ENCODE results near the gene NAXD.
A peak's percentile ranks its signal among the peaks of the same experiment; 100 is the strongest.

The NAXD gene

GRCh38 chr13:110639935-110640334, 24.6 kb downstream of the NAXD start:
- DNase-seq, result no peak

DNA sequence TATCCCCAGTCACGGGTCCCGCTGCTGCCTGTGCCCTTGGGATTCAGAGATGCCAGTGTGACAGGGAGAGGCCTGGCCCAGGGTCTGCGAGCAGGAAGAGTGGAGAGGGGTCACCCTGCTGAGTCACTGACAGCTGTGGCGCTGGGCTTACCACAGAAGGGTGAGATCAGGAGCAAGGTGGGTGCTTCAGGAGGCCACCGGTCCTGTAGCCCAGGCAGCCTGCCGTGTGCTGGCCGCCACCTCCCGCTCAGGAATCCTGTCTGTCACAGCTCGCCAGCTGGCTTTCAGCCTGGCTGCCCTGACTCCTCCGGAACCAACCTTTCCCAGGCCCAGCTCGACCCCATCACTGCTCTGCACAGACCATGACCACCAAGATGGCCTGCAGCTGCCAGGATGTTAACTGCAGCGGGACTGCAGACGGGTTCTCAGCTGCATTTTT, 25.3 kb downstream of the NAXD start:
- DNase-seq, result no peak
- TF ChIP-seq POLR2A (IDR thresholded peaks at IDR 0.05; ENCODE audit: low read length), result no peak
- no peak for TF ChIP-seq GATA1 (IDR thresholded peaks at IDR 0.05; ENCODE audit: low read depth, low read length)

More at GRCh38 chr13:110639935-110640334, 24.6 kb downstream of the NAXD start:
- TF ChIP-seq POLR2A (IDR thresholded peaks at IDR 0.05; ENCODE audit: low read length), result no peak

DNA sequence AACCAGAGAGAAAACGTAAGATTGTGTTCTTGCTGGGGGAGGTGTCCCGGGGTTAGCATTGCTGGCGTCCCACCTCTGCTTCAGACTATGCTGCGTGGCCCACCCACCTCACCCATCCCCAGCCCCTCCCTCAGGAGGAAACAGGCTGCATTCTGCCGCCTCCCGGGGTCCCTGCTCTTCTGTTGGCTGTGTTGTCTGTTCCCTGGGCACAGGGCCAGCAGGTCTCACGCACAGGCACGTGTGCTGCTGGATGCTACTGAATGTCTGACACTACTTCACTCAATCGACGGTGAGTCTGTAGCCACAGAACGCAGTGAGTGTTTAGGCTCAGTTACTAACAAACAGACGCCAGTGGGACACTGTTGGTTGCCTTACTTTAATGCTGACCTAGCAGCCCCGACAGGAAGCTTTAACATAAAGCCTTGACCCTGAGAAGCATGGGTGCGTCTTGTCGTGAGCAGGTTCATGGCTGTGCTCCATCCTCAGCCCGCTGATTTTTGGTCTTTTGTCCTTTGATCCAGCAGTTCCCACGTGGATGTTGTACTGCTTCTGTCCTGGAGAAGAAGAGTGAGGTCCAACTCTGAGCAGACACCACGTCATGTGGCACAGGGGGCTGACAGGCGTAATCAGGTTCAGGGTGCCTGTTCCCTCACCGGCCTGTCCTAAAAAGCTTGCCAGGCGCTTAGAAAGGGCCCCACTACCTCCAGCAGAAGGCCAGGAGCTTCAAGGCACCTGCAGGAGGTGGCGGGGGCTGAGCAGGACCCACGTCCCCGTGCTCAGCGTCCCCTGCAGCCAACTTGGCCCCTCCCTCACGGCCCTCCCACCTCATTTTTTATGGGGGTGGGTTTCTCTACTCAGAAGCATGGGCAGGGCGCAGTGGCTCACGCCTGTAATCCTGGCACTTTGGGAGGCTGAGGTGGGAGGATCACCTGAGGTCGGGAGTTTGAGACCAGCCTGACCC, 26.0 kb downstream of the NAXD start:
- DNase-seq, result no peak
- TF ChIP-seq POLR2A (IDR thresholded peaks at IDR 0.05; ENCODE audit: low read length) (no peak), GATA1 (IDR thresholded peaks at IDR 0.05; ENCODE audit: low read depth, low read length) (no peak)

GRCh38 chr13:110642291-110642981, 27.1 kb downstream of the NAXD start:
- no peak for DNase-seq
- no peak for TF ChIP-seq GATA1 (IDR thresholded peaks at IDR 0.05; ENCODE audit: low read depth, low read length)
- no peak for TF ChIP-seq POLR2A (IDR thresholded peaks at IDR 0.05; ENCODE audit: low read length)

DNA sequence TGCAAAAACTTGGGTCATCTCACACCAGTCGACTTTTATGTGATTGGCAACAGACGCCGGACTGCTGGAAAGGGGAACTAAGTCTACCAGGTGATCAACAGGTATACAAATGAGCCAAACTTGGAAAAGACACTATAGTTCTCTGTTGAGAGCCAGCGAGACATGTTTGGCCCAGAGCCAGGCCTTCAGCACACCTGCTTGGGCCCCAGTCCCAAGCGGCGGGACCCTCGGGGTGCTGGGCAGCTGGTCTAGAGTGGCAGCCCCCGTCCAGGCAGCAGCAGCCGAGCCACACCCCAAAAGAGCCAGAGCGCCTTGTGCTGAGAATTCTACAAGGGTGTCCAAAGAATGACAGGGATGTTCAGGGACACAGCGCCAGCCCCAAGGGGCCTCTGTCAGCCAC, 28.0 kb downstream of the NAXD start:
- DNase-seq, result no peak
- TF ChIP-seq POLR2A (IDR thresholded peaks at IDR 0.05; ENCODE audit: low read length) (no peak), GATA1 (IDR thresholded peaks at IDR 0.05; ENCODE audit: low read depth, low read length) (no peak)

GRCh38 chr13:110643768-110644421, 28.6 kb downstream of the NAXD start:
- TF ChIP-seq GATA1 (IDR thresholded peaks at IDR 0.05; ENCODE audit: low read depth, low read length) (no peak), POLR2A (IDR thresholded peaks at IDR 0.05; ENCODE audit: low read length) (no peak)
- DNase-seq, result no peak

- DNase-seq, result peak; percentile 64 to 71
- TF ChIP-seq GATA1 (IDR thresholded peaks at IDR 0.05; ENCODE audit: low read depth, low read length) (no peak), POLR2A (IDR thresholded peaks at IDR 0.05; ENCODE audit: low read length) (no peak)
Measured at GRCh38 chr13:110644892-110645521, 29.7 kb downstream of the NAXD start.

GRCh38 chr13:110645750-110646149, 30.4 kb downstream of the NAXD start:
- DNase-seq, result no peak
- TF ChIP-seq POLR2A (IDR thresholded peaks at IDR 0.05; ENCODE audit: low read length) (no peak), GATA1 (IDR thresholded peaks at IDR 0.05; ENCODE audit: low read depth, low read length) (no peak)

DNA sequence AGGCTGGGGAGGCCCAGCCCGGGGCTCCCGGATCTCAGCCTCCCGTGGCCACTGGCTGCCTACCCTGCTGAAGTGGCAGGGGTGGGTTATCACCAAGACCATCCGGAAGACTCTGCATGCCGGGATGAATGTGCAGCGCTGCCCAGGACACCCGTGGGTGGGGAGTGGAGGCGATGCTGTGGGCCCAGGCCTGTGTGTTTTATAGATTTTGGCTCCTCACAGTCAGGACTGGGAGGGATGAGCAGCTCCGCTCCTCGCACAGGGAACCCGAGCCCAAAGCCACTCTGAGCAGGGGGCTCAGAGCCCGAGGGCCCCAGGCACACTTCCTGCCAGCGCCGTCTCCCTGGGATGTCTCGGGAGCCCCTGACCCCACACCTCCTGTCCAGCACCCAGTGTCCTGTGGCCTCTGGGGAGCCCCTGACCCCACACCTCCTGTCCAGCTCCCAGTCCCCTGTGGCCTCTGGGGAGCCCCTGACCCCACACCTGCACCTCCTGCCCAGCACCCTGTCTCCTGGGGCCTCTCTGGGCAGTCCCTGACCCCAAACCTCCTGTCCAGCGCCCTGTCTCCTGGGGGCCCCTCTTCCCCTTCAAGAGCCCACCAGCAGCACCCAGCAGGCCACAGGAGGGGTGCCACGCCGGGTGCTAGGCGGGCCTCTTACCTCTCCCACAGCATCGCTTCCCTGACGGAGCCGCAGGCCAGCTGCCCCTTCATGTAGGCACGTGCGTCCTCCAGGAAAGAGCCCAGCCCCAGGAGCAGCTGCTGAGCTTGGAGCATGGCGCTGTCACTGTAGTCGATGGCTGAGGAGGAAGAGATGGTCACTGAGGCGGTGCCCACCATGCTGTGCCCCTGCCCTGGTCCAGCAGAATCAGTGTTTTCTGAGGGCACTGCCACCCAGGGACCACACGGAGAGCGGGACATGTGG, 31.4 kb downstream of the NAXD start:
- no peak for DNase-seq
- TF ChIP-seq GATA1 (IDR thresholded peaks at IDR 0.05; ENCODE audit: low read depth, low read length) (no peak), POLR2A (IDR thresholded peaks at IDR 0.05; ENCODE audit: low read length) (no peak)

DNA sequence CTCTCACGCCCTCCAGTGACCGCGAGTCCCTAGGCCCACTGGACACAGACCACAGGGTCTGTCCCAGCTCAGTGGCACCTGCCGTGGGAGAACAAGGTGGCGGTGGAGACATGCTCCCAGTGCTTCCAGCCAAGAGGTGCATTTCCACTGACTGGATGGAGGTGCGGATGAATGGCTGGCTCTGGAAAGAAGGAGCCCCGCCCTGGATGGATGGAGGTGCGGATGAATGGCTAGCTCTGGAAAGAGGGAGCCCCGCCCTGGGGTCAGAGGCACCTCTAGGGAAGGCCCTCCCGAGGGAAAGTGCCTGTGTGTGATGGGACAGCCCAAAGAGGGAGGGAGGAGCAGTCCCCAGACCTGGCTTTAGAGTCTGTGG, 32.0 kb downstream of the NAXD start:
- TF ChIP-seq POLR2A (IDR thresholded peaks at IDR 0.05; ENCODE audit: low read length) (no peak), GATA1 (IDR thresholded peaks at IDR 0.05; ENCODE audit: low read depth, low read length) (no peak)
- DNase-seq, result no peak

DNA sequence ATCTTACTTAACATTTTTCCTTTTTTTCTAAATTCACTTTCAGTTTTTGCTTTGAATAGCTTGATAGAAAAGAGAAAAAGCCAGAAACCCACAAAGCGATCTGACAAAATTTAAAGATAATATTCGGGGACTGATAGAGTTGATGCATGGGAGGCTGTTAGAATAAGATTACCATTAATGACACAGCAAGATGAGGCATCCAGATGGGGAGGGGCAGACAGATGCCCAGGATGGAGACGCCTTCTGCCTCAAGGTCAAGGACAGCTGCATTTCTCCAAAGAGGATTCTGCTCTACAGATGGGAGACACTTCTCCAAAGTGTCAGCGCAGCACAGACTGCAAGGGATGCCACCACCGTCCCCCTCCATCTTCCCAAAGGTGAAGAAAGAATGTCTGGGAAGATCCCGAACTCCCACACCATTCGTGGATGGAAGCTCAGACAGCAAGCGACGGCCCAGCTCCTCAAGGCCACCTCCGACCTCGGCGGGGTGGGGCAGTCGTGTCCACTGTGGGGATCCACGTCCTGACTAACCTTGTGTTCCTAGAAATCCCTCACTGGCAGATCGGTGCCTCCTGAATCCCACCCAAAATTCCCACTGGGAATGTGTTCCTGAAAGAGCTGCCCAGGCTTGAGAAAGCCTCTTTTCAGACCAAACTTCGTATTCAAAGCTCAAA, 32.9 kb downstream of the NAXD start:
- no peak for TF ChIP-seq GATA1 (IDR thresholded peaks at IDR 0.05; ENCODE audit: low read depth, low read length)
- no peak for TF ChIP-seq POLR2A (IDR thresholded peaks at IDR 0.05; ENCODE audit: low read length)
- DNase-seq, result peak; percentile 71 to 88

DNA sequence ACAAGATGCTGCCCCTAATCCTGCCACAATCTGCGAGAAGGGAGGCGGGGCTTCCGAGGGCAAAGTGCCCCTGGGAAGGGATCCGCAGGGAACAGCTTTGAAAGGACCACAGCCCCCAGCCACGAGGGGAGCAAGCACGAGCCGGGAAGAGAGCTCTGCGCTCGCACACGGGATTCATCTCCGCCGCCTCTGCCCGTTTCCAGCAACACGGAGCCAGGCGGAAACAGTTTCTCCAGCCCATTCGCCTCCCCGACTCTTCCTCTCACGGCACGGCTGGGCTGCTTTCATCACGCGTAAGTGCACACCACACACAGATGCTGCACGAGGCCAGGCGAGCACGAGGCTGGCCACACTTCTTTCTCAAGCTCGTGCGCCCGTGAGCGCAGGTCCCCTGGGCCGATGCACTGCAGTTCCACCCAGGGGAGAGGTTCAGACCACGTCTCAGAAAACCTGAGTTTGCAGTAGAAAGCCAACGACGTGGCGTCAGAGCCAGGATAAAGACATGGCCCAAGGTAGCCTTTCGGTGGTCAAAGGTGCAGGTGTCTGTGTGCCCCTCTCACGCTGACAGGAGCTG, 33.6 kb downstream of the NAXD start:
- TF ChIP-seq GATA1 (IDR thresholded peaks at IDR 0.05; ENCODE audit: low read depth, low read length) (no peak), POLR2A (IDR thresholded peaks at IDR 0.05; ENCODE audit: low read length) (no peak)

More for the DNA sequence above, 33.6 kb downstream of the NAXD start:
- no peak for DNase-seq
